Measurements from ENCODE around the gene USP6.
"Not testable (repeated sequence)": the region's sequence is repeated elsewhere in the genome, so short reads cannot be mapped to it uniquely, and the experiment has no call there.

USP6 gene

GRCh38 chr17:5115673-5116651, at the start of gene USP6:
Gene USP6 (plus strand): TSS chr17:5116032. CDS start chr17:5130368, 14,336 bp downstream.
- no peak for DNase-seq

GRCh38 chr17:5068236-5068635, 47.6 kb upstream of the USP6 start:
- no peak for DNase-seq

- no peak for DNase-seq
These were observed 46.1 kb upstream of the USP6 start for GRCh38 chr17:5069724-5070123.

GRCh38 chr17:5075472-5075871, 40.4 kb upstream of the USP6 start:
- DNase-seq, result not testable (repeated sequence)

- not testable (repeated sequence) for DNase-seq
These were observed 38.6 kb upstream of the USP6 start for GRCh38 chr17:5077275-5077674.

GRCh38 chr17:5077781-5078105, 38.1 kb upstream of the USP6 start:
- DNase-seq, result no peak

- peak; percentile 54 for DNase-seq
These were observed 37.5 kb upstream of the USP6 start, which contains the start of gene ZFP3 for GRCh38 chr17:5078106-5079028. Gene ZFP3 (plus strand): TSS chr17:5078467. CDS start chr17:5091505, 13,038 bp downstream.

GRCh38 chr17:5080591-5080990, 35.2 kb upstream of the USP6 start:
- DNase-seq, result no peak

GRCh38 chr17:5092218-5093010, 23.4 kb upstream of the USP6 start:
- no peak for DNase-seq

- no peak for DNase-seq
These were observed 19.1 kb upstream of the USP6 start for GRCh38 chr17:5096731-5097100.

GRCh38 chr17:5097101-5097834, 18.6 kb upstream of the USP6 start:
- no peak for DNase-seq

GRCh38 chr17:5099271-5099670, 16.6 kb upstream of the USP6 start:
- no peak for DNase-seq

- DNase-seq, result no peak
These were observed 15.0 kb upstream of the USP6 start for GRCh38 chr17:5100832-5101231.

- DNase-seq, result no peak
These were observed 5.0 kb upstream of the USP6 start for GRCh38 chr17:5110816-5111215.

- DNase-seq, result peak; percentile 82
These were observed 4.2 kb upstream of the USP6 start, which contains the start of gene ZNF232 for GRCh38 chr17:5111402-5112204. Gene ZNF232 (minus strand): TSS chr17:5111878. CDS start chr17:5111822, 56 bp downstream.

- DNase-seq, result no peak
These were observed 2.4 kb downstream of the USP6 start for GRCh38 chr17:5118219-5118618.

- no peak for DNase-seq
These were observed 4.2 kb downstream of the USP6 start for GRCh38 chr17:5120036-5120435.

- not testable (repeated sequence) for DNase-seq
These were observed 4.8 kb downstream of the USP6 start for GRCh38 chr17:5120436-5121185.

- DNase-seq, result no peak
These were observed 5.5 kb downstream of the USP6 start for GRCh38 chr17:5121186-5121841.

GRCh38 chr17:5122056-5122455, 6.2 kb downstream of the USP6 start:
- not testable (repeated sequence) for DNase-seq
